K562 (cell line): ENCODE measurements around the gene IL27RA.

ENCODE experiments used
- NFRKB ChIP-seq: fragments of 450-650 bp; IDR thresholded peaks from 2 replicates; pipeline ENCODE4 v1.6.1; 2016; ENCODE audit warnings: low read depth
- TEAD2 ChIP-seq: fragments of 450-650 bp; IDR thresholded peaks from 2 replicates; pipeline ENCODE4 v1.6.1; 2016; ENCODE audit warnings: missing genetic modification characterization, control low read depth, missing compliant biosample characterization

- TF ChIP-seq NFRKB = no peak
- TF ChIP-seq TEAD2 (tag) = no peak
Measured at GRCh38 chr19:14101003-14101545, 69.5 kb downstream of the IL27RA start.
